NCI-H2107 treated with DMSO at 0.1 percent for 48 hours (cell line): ENCODE measurements around the gene SPDYE2.
"Not testable (repeated sequence)": the region's sequence is repeated elsewhere in the genome, so short reads cannot be mapped to it uniquely, and the experiment has no call there.

ENCODE experiments used
- DNase-seq: peaks from one replicate; lab custom pipeline; 2025; ENCODE audit not compliant: unreplicated experiment; lab: John Stamatoyannopoulos, UW

The SPDYE2 gene

GRCh38 chr7:102602317-102602716 lies 51.3 kb downstream of the SPDYE2 start:
- not testable (repeated sequence) for DNase-seq

GRCh38 chr7:102604431-102605145 lies 53.6 kb downstream of the SPDYE2 start:
- DNase-seq, result not testable (repeated sequence)

GRCh38 chr7:102606848-102607247 lies 55.8 kb downstream of the SPDYE2 start:
- DNase-seq, result not testable (repeated sequence)

GRCh38 chr7:102609734-102610133 lies 58.7 kb downstream of the SPDYE2 start:
- DNase-seq, result not testable (repeated sequence)

- DNase-seq, result not testable (repeated sequence)
These were observed 59.4 kb downstream of the SPDYE2 start for GRCh38 chr7:102610441-102610840.

- not testable (repeated sequence) for DNase-seq
These were observed 60.1 kb downstream of the SPDYE2 start for GRCh38 chr7:102611013-102611674.

- DNase-seq, result not testable (repeated sequence)
These were observed 60.8 kb downstream of the SPDYE2 start for GRCh38 chr7:102611675-102612325.
